SK-N-SH treated with all-trans-retinoic acid at 6 μM for 48 hours (cell line): ENCODE results near the gene GALNTL6.

ENCODE experiments used
- BACH2 ChIP-seq: fragments of 250-450 bp; sonication (Bioruptor Pico); IDR thresholded peaks from 2 replicates; pipeline ENCODE4 v1.9.0; 2021; ENCODE audit warnings: mild to moderate bottlenecking, borderline replicate concordance
- CREB5 ChIP-seq: fragments of 250-450 bp; sonication (Bioruptor Pico); IDR thresholded peaks from 2 replicates; pipeline ENCODE4 v1.5.1; 2020; ENCODE audit warnings: low read depth, mild to moderate bottlenecking, moderate library complexity
- CSDC2 ChIP-seq: fragments of 250-450 bp; sonication (Bioruptor Pico); IDR thresholded peaks from 2 replicates; pipeline ENCODE4 v1.5.0; 2020; ENCODE audit warnings: mild to moderate bottlenecking, moderate library complexity
- ESRRG ChIP-seq: fragments of 250-450 bp; sonication (Bioruptor Pico); IDR thresholded peaks from 2 replicates; pipeline ENCODE4 v1.6.1; 2021; ENCODE audit warnings: mild to moderate bottlenecking
- GLIS3 ChIP-seq: fragments of 250-450 bp; sonication (Bioruptor Pico); IDR thresholded peaks from 2 replicates; pipeline ENCODE4 v1.5.0; 2020; ENCODE audit warnings: mild to moderate bottlenecking, moderate library complexity
- ISL1 ChIP-seq: fragments of 250-450 bp; sonication (Bioruptor Pico); IDR thresholded peaks from 2 replicates; pipeline ENCODE4 v2.1.2; 2022; ENCODE audit warnings: mild to moderate bottlenecking, moderate library complexity
- OSR1 ChIP-seq: fragments of 250-450 bp; sonication (Bioruptor Pico); IDR thresholded peaks from 2 replicates; pipeline ENCODE4 v1.8.0; 2022; ENCODE audit warnings: moderate library complexity, mild to moderate bottlenecking, inconsistent platforms
- PATZ1 ChIP-seq: fragments of 250-450 bp; sonication (Bioruptor Pico); IDR thresholded peaks from 2 replicates; pipeline ENCODE4 v1.8.0; 2020; ENCODE audit warnings: mild to moderate bottlenecking, moderate library complexity, borderline replicate concordance
- PPARA ChIP-seq: fragments of 250-450 bp; sonication (Bioruptor Pico); IDR thresholded peaks from 2 replicates; pipeline ENCODE4 v1.5.0; 2020; ENCODE audit warnings: mild to moderate bottlenecking, borderline replicate concordance
- TOX ChIP-seq: fragments of 250-450 bp; sonication (Bioruptor Pico); IDR thresholded peaks from 2 replicates; pipeline ENCODE4 v1.8.0; 2021; ENCODE audit warnings: mild to moderate bottlenecking, moderate library complexity, borderline replicate concordance
- ZFP3 ChIP-seq: fragments of 250-450 bp; sonication (Bioruptor Pico); IDR thresholded peaks from 2 replicates; pipeline ENCODE4 v1.5.0; 2020; ENCODE audit warnings: mild to moderate bottlenecking, moderate library complexity

- no peak for TF ChIP-seq CREB5 (CRISPR knock-in tag)
- TF ChIP-seq OSR1 (CRISPR knock-in tag), result no peak
- TF ChIP-seq GLIS3 (CRISPR knock-in tag), result no peak
- TF ChIP-seq BACH2 (CRISPR knock-in tag), result no peak
- TF ChIP-seq PATZ1 (CRISPR knock-in tag), result no peak
- no peak for TF ChIP-seq TOX (CRISPR knock-in tag)
- no peak for TF ChIP-seq ESRRG
- no peak for TF ChIP-seq CSDC2 (CRISPR knock-in tag)
- TF ChIP-seq PPARA (CRISPR knock-in tag), result no peak
- TF ChIP-seq ZFP3 (CRISPR knock-in tag), result no peak
- TF ChIP-seq ISL1, result no peak
These were observed 316.4 kb downstream of the GALNTL6 start for GRCh38 chr4:172129593-172129992.
